MM.1S (cell line): ENCODE results near the gene IL1RAPL1.

Source experiments
- DNase-seq: peaks from one replicate; pipeline ENCODE4 v3.0.0-alpha.2; 2015
- H2AFZ ChIP-seq: fragments of 300-600 bp; sonication (generic); 2 replicates; pipeline ENCODE4 v1.6.0; 2016; ENCODE audit warnings: antibody characterized with exemption, low read length
- H3F3A ChIP-seq: fragments of 300-600 bp; sonication (generic); 2 replicates; pipeline ENCODE4 v1.6.1; 2016; ENCODE audit warnings: mild to moderate bottlenecking, antibody characterized with exemption, low read length, moderate library complexity, mixed read lengths; ENCODE audit not compliant: insufficient read depth
- H3K27ac ChIP-seq: fragments of 300-600 bp; sonication (generic); 2 replicates; pipeline ENCODE4 v1.5.1; 2016; ENCODE audit warnings: mild to moderate bottlenecking, low read length
- H3K27me3 ChIP-seq: fragments of 300-600 bp; sonication (generic); replicated peaks from 2 replicates; pipeline ENCODE4 v1.6.0; 2016; ENCODE audit warnings: low read length; ENCODE audit not compliant: insufficient read depth
- H3K36me3 ChIP-seq: fragments of 300-600 bp; sonication (generic); replicated peaks from 2 replicates; pipeline ENCODE4 v1.6.1; 2016; ENCODE audit warnings: mild to moderate bottlenecking, low read length, mixed read lengths; ENCODE audit not compliant: insufficient read depth
- H3K4me1 ChIP-seq: fragments of 300-600 bp; sonication (generic); 2 replicates; pipeline ENCODE4 v1.6.1; 2016; ENCODE audit warnings: low read length, mixed read lengths
- H3K4me2 ChIP-seq: fragments of 300-600 bp; sonication (generic); 2 replicates; pipeline ENCODE4 v1.6.0; 2016; ENCODE audit warnings: low read depth, low read length
- H3K4me3 ChIP-seq: fragments of 300-600 bp; sonication (generic); 2 replicates; pipeline ENCODE4 v1.5.1; 2016; ENCODE audit warnings: low read length, mixed read lengths
- H3K79me2 ChIP-seq: fragments of 300-600 bp; sonication (generic); 2 replicates; pipeline ENCODE4 v1.6.1; 2016; ENCODE audit warnings: mixed run types, low read length, mixed read lengths
- H3K9ac ChIP-seq: fragments of 300-600 bp; sonication (generic); 2 replicates; pipeline ENCODE4 v1.6.1; 2016; ENCODE audit warnings: low read length, mixed read lengths
- H3K9me2 ChIP-seq: fragments of 300-600 bp; sonication (generic); replicated peaks from 2 replicates; pipeline ENCODE4 v1.6.1; 2016; ENCODE audit warnings: mild to moderate bottlenecking, low read length, mixed read lengths; ENCODE audit not compliant: insufficient read depth
- H3K9me3 ChIP-seq: fragments of 300-600 bp; sonication (generic); replicated peaks from 2 replicates; pipeline ENCODE4 v1.6.1; 2016; ENCODE audit warnings: mild to moderate bottlenecking, low read length, mixed read lengths; ENCODE audit not compliant: insufficient read depth
- H4K20me1 ChIP-seq: fragments of 300-600 bp; sonication (generic); 2 replicates; pipeline ENCODE4 v1.6.1; 2016; ENCODE audit warnings: mild to moderate bottlenecking, low read length, moderate library complexity, mixed read lengths; ENCODE audit not compliant: insufficient read depth
- EZH2 ChIP-seq: fragments of 300-600 bp; sonication (generic); optimal IDR thresholded peaks from 2 replicates; pipeline ENCODE3; 2017; ENCODE audit warnings: low read depth, mild to moderate bottlenecking, antibody characterized with exemption, low read length, mixed read lengths
- EZH2phosphoT487 ChIP-seq: fragments of 300-600 bp; sonication (generic); IDR thresholded peaks from 2 replicates; pipeline ENCODE4 v1.6.1; 2018; ENCODE audit warnings: antibody characterized with exemption, low read length
- TF ChIP-seq, protein P1 (sequence below): fragments of 300-600 bp; sonication (generic); IDR thresholded peaks from 2 replicates; pipeline ENCODE4 v1.5.1; 2016; ENCODE audit warnings: antibody characterized with exemption, low read length, mixed read lengths

Gene IL1RAPL1

DNA sequence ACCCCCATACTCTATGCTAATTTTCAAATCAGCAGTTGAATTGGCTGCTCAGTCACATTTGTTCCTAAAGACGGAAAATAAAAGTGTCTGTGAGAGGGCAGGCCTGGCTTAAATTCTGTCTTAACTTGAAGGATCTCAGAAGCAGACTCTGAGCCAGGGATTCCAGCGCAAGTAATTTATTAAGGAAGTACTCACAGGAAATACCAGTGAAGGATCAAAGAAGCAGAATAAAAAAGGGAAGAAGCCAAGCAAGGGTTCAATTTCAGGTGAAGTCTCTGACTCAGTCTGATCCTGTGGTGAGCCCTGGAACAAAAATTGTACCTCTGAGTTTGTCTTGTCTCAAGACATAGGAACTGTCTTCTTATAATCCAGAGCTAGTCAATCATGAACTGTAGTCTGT is 52.2 kb downstream of the IL1RAPL1 start:
- no peak overlapping the region for H3K9ac ChIP-seq
- TF ChIP-seq, protein P1, sequence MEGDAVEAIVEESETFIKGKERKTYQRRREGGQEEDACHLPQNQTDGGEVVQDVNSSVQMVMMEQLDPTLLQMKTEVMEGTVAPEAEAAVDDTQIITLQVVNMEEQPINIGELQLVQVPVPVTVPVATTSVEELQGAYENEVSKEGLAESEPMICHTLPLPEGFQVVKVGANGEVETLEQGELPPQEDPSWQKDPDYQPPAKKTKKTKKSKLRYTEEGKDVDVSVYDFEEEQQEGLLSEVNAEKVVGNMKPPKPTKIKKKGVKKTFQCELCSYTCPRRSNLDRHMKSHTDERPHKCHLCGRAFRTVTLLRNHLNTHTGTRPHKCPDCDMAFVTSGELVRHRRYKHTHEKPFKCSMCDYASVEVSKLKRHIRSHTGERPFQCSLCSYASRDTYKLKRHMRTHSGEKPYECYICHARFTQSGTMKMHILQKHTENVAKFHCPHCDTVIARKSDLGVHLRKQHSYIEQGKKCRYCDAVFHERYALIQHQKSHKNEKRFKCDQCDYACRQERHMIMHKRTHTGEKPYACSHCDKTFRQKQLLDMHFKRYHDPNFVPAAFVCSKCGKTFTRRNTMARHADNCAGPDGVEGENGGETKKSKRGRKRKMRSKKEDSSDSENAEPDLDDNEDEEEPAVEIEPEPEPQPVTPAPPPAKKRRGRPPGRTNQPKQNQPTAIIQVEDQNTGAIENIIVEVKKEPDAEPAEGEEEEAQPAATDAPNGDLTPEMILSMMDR: no peak
- TF ChIP-seq EZH2phosphoT487: no peak
- TF ChIP-seq EZH2: no peak
- no peak for DNase-seq
- no peak overlapping the region for H3K27ac ChIP-seq
- no peak overlapping the region for H3K4me3 ChIP-seq
- no peaks in the 10 kb centered on the region for H3K9me2 ChIP-seq
- no peaks in the 10 kb centered on the region for H4K20me1 ChIP-seq
- no peak overlapping the region for H2AFZ ChIP-seq
- no peaks in the 10 kb centered on the region for H3K79me2 ChIP-seq
- no peaks in the 10 kb centered on the region for H3F3A ChIP-seq
- H3K9me3 ChIP-seq: no peaks in the 10 kb centered on the region
- no peaks in the 10 kb centered on the region for H3K27me3 ChIP-seq
- no peaks in the 10 kb centered on the region for H3K36me3 ChIP-seq
- no peaks in the 10 kb centered on the region for H3K4me1 ChIP-seq
- H3K4me2 ChIP-seq: no peak overlapping the region

DNA sequence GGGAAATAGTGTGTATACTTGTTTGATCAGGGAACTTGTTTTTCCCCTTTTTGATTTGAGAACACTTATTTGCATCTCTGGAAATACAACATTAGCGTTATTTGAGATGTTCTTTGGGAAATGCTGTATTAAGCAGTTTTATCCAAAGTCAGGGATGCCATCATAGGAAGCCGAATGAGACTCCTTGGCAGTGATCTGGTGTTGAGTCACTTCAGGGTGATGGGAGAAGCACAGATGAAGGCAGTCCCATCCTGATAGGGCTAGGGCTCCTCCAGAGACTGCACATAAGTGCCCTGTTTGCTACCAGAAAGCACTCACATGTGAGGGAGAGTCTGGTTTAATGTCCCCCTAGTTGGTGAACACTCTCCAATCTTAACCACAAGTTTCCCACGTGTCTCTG is 62.3 kb downstream of the IL1RAPL1 start:
- no peaks in the 10 kb centered on the region for H3K36me3 ChIP-seq
- no peak for DNase-seq
- H2AFZ ChIP-seq: no peak overlapping the region
- H3K27ac ChIP-seq: no peak overlapping the region
- TF ChIP-seq, protein P1: no peak
- TF ChIP-seq EZH2 (no peak), EZH2phosphoT487 (no peak)
- H3K4me1 ChIP-seq: no peaks in the 10 kb centered on the region
- H3K9ac ChIP-seq: no peak overlapping the region
- no peaks in the 10 kb centered on the region for H3K27me3 ChIP-seq
- no peaks in the 10 kb centered on the region for H3K9me3 ChIP-seq
- H3K79me2 ChIP-seq: no peaks in the 10 kb centered on the region
- H3F3A ChIP-seq: no peaks in the 10 kb centered on the region
- H3K4me3 ChIP-seq: no peak overlapping the region
- H4K20me1 ChIP-seq: no peaks in the 10 kb centered on the region
- H3K4me2 ChIP-seq: no peak overlapping the region
- H3K9me2 ChIP-seq: no peaks in the 10 kb centered on the region

DNA sequence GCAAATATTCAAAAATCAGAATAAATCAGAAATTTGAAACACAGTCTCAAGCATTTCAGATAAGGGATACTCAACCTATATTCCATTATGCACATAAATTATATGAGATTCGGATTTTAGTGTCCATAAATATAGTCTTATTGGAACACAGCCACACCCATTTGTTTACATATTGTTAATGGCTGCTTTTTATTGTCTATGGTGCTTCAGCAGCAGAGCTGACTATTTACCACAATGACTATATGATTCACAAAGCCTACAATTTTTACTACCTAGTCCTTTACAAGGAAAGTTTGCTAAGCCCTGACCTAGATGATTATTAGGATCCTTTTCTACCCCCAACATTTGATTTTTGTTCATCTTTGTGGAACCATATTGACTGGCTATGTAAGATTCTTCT is 63.9 kb downstream of the IL1RAPL1 start:
- Histone ChIP-seq H3K9me3 (no peaks in the 10 kb centered on the region), H3K9ac (no peak overlapping the region), H2AFZ (no peak overlapping the region), H3K27me3 (no peaks in the 10 kb centered on the region), H3K27ac (no peak overlapping the region), H3K4me3 (no peak overlapping the region), H4K20me1 (no peaks in the 10 kb centered on the region), H3K9me2 (no peaks in the 10 kb centered on the region), H3K4me2 (no peak overlapping the region), H3F3A (no peaks in the 10 kb centered on the region), H3K4me1 (no peaks in the 10 kb centered on the region), H3K79me2 (no peaks in the 10 kb centered on the region), H3K36me3 (no peaks in the 10 kb centered on the region)
- TF ChIP-seq, protein P1: no peak
- no peak for DNase-seq

DNA sequence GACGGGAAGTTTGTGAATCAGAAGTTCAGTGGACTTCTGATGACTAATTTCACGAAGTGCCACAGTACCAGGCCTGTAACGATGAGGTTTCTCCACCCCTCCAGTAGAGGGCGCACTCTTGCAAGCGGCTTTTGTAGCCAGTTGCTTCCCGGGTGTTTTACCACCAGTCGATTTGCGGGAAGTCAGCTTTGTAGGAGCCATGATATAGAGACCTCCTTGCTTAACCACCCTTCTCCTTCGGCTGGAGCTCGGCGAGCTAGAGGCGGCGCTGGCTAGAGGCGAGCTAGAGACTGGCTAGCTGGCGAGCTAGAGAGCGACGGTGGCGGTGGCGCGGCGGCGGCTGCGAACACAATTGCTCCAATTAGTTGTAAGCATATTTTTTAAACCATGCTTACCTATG is 72.0 kb downstream of the IL1RAPL1 start:
- H3K4me2 ChIP-seq: no peak overlapping the region
- H3K36me3 ChIP-seq: no peaks in the 10 kb centered on the region
- TF ChIP-seq EZH2phosphoT487: no peak
- TF ChIP-seq, protein P1: 0 out of 2 replicates have a peak, but pooled peaks have one; percentile 29
- no peak overlapping the region for H3K27ac ChIP-seq
- no peaks in the 10 kb centered on the region for H3K9me2 ChIP-seq
- H4K20me1 ChIP-seq: no peaks in the 10 kb centered on the region
- no peak for DNase-seq
- H3K79me2 ChIP-seq: no peaks in the 10 kb centered on the region
- no peaks in the 10 kb centered on the region for H3K4me1 ChIP-seq
- H3K4me3 ChIP-seq: no peak overlapping the region
- H3K9ac ChIP-seq: no peak overlapping the region
- no peaks in the 10 kb centered on the region for H3K9me3 ChIP-seq
- H2AFZ ChIP-seq: no peak overlapping the region
- H3K27me3 ChIP-seq: no peaks in the 10 kb centered on the region
- H3F3A ChIP-seq: no peaks in the 10 kb centered on the region
